CD4-positive, alpha-beta memory T cell (primary cell): ENCODE measurements around the gene PUS1. TPM values are rescaled to one million over a fixed set of nuclear protein-coding genes. Genes with fewer than 3 reads are reported as not detected.
"Not testable (repeated sequence)": the region's sequence is repeated elsewhere in the genome, so short reads cannot be mapped to it uniquely, and the experiment has no call there.

Experiments used
- CTCF ChIA-PET: fragments of 350-600 bp; sonication (Branson Sonifier 250); formaldehyde crosslinking; loops from one replicate; lab custom pipeline; 2021; ENCODE audit warnings: inconsistent platforms; ENCODE audit not compliant: partially characterized antibody; lab: Charles Lee
- POLR2A ChIA-PET: fragments of 350-600 bp; sonication (Branson Sonifier 250); formaldehyde crosslinking; loops from one replicate; lab custom pipeline; 2021; ENCODE audit not compliant: partially characterized antibody; lab: Charles Lee
- DNase-seq, 5 donors: peaks; one replicate each; pipeline versions ENCODE4 v3.0.0 to v3.0.0-alpha.2; 2020 to 2022; ENCODE audit warnings: mixed read lengths in 1 of 5
- H3K27ac ChIP-seq: one replicate; pipeline ENCODE4 v1.7.0; 2013; ENCODE audit warnings: low read depth, low read length
- H3K27me3 ChIP-seq: 2 replicates; pipeline ENCODE4 v1.7.0; 2013; ENCODE audit warnings: mild to moderate bottlenecking, low read length, moderate library complexity; ENCODE audit not compliant: insufficient read depth
- H3K36me3 ChIP-seq: 2 replicates; pipeline ENCODE4 v1.7.0; 2013; ENCODE audit warnings: mild to moderate bottlenecking, low read length, moderate library complexity; ENCODE audit not compliant: insufficient read depth
- H3K4me1 ChIP-seq: 2 replicates; pipeline ENCODE4 v1.7.0; 2013; ENCODE audit warnings: mild to moderate bottlenecking, low read length, moderate library complexity; ENCODE audit not compliant: insufficient read depth
- H3K4me3 ChIP-seq, 2 donors: one replicate each; pipeline ENCODE4 v1.7.0; 2013; ENCODE audit warnings: low read length in 2 of 2, mild to moderate bottlenecking in 1 of 2
- H3K9me3 ChIP-seq, 2 donors: one replicate each; pipeline ENCODE4 v1.7.0; 2013; ENCODE audit warnings: low read length in 2 of 2, control low read depth in 1 of 2; ENCODE audit not compliant: control insufficient read depth in 1 of 2
- H3K27ac Mint-ChIP-seq, 7 donors: one replicate each; pipeline ENCODE4 v1.8.0; 2020 to 2021; ENCODE audit warnings: mixed read lengths in 7 of 7, mild to moderate bottlenecking in 6 of 7, inconsistent platforms in 3 of 7, moderate library complexity in 3 of 7
- H3K27me3 Mint-ChIP-seq, 2 donors: one replicate each; pipeline ENCODE4 v1.8.0; 2020 to 2021; ENCODE audit warnings: mixed read lengths in 2 of 2
- H3K36me3 Mint-ChIP-seq, 2 donors: one replicate each; pipeline ENCODE4 v1.8.0; 2020 to 2021; ENCODE audit warnings: mixed read lengths in 2 of 2, inconsistent platforms in 1 of 2, mild to moderate bottlenecking in 1 of 2
- H3K4me1 Mint-ChIP-seq, 4 donors: one replicate each; pipeline ENCODE4 v1.8.0; 2020 to 2021; ENCODE audit warnings: mixed read lengths in 4 of 4, mild to moderate bottlenecking in 1 of 4
- H3K4me3 Mint-ChIP-seq, 8 donors: one replicate each; pipeline ENCODE4 v1.8.0; 2020 to 2021; ENCODE audit warnings: mixed read lengths in 8 of 8, mild to moderate bottlenecking in 7 of 8, moderate library complexity in 6 of 8, inconsistent platforms in 3 of 8
- H3K9me3 Mint-ChIP-seq, 8 donors: one replicate each; pipeline ENCODE4 v1.8.0; 2020 to 2021; ENCODE audit warnings: mixed read lengths in 8 of 8, mild to moderate bottlenecking in 5 of 8, inconsistent platforms in 3 of 8, moderate library complexity in 1 of 8
- intact Hi-C: fragments of 100-400 bp; cut with micrococcal nuclease; formaldehyde crosslinking; loops from one replicate; pipeline ENCODE4 v1.15.1; 2023
- polyA plus RNA-seq, 2 donors: library from polyadenylated mRNA; unstranded; fragments of 300-500 nt; fragmentation: Illumina TruSeq; gene quantifications; one replicate each; pipeline ENCODE4 v1.2.3, GENCODE V29; 2021
- total RNA-seq, 2 experiments: library from RNA; stranded (reverse); gene quantifications; one replicate each; pipeline ENCODE4 v1.2.3, GENCODE V29; 2021

PUS1 gene
- total and polyA plus RNA-seq, 4 experiments from 2014 or later: 12.0 to 48.1 (median 34.9) TPM

- intact Hi-C loops: no loop called here
- ChIA-PET POLR2A (no interaction called here), CTCF (no interaction called here)
- Histone ChIP-seq H3K27ac (no peak overlapping the region), H3K36me3 (peaks cover 50% of the 10 kb centered on the region), H3K4me3 (no peak overlapping the region), H3K9me3 (no peaks in the 10 kb centered on the region), H3K4me1 (peaks cover 1% of the 10 kb centered on the region), H3K27me3 (no peaks in the 10 kb centered on the region)
- Mint-ChIP-seq H3K9me3 (no peaks in the 10 kb centered on the region), H3K27me3 (no peaks in the 10 kb centered on the region), H3K27ac (peak overlapping the region in 2 of 7 donors; percentile 22 to 76), H3K4me1 (peaks cover 9 to 20% (median 16%) of the 10 kb centered on the region in 4 donors), H3K36me3 (peaks cover 27 to 59% of the 10 kb centered on the region in 2 donors), H3K4me3 (no peak overlapping the region)
- no peak for DNase-seq
These were observed 51.2 kb downstream of the PUS1 start for GRCh38 chr12:131980263-131980662.

- intact Hi-C loops: no loop called here
- Mint-ChIP-seq H3K27ac (peak overlapping the region in 1 of 7 donors; percentile 60), H3K36me3 (peaks cover 28 to 61% of the 10 kb centered on the region in 2 donors), H3K9me3 (no peaks in the 10 kb centered on the region), H3K4me3 (no peak overlapping the region), H3K27me3 (no peaks in the 10 kb centered on the region), H3K4me1 (peaks cover 5 to 15% (median 11%) of the 10 kb centered on the region in 4 donors)
- Histone ChIP-seq H3K36me3 (peaks cover 56% of the 10 kb centered on the region), H3K4me1 (no peaks in the 10 kb centered on the region), H3K9me3 (no peaks in the 10 kb centered on the region), H3K27ac (no peak overlapping the region), H3K27me3 (no peaks in the 10 kb centered on the region), H3K4me3 (no peak overlapping the region)
- ChIA-PET CTCF (no interaction called here), POLR2A (no interaction called here)
- no peak for DNase-seq
These were observed 52.3 kb downstream of the PUS1 start for GRCh38 chr12:131981388-131981787.

- no peak overlapping the region for H3K27ac ChIP-seq
- H3K4me1 Mint-ChIP-seq: peaks cover 5 to 13% (median 8%) of the 10 kb centered on the region in 4 donors
- H3K36me3 ChIP-seq: peaks cover 63% of the 10 kb centered on the region
- H3K9me3 Mint-ChIP-seq: no peaks in the 10 kb centered on the region
- H3K27me3 ChIP-seq: no peaks in the 10 kb centered on the region
- no peaks in the 10 kb centered on the region for H3K27me3 Mint-ChIP-seq
- no peak overlapping the region for H3K4me3 Mint-ChIP-seq
- DNase-seq: no peak
- no peaks in the 10 kb centered on the region for H3K4me1 ChIP-seq
- H3K36me3 Mint-ChIP-seq: peaks cover 34 to 68% of the 10 kb centered on the region in 2 donors
- no peak overlapping the region for H3K27ac Mint-ChIP-seq
- no peak overlapping the region for H3K4me3 ChIP-seq
- ChIA-PET CTCF (interaction anchor here (1.4 kb wide), 1 partner anchor 14 kb away, joined by 3 read pairs; no protein-coding TSS in a partner anchor), POLR2A (no interaction called here)
- intact Hi-C loops: no loop called here
- no peaks in the 10 kb centered on the region for H3K9me3 ChIP-seq
These were observed 53.0 kb downstream of the PUS1 start for GRCh38 chr12:131982041-131982440.

- ChIA-PET POLR2A (no interaction called here), CTCF (interaction anchor here (1.4 kb wide), 1 partner anchor 14 kb away, joined by 3 read pairs; no protein-coding TSS in a partner anchor)
- Mint-ChIP-seq H3K4me1 (peaks cover 0 to 9% (median 5%) of the 10 kb centered on the region in 4 donors), H3K4me3 (no peak overlapping the region), H3K27me3 (no peaks in the 10 kb centered on the region), H3K27ac (peak overlapping the region in 1 of 7 donors; percentile 14), H3K36me3 (peaks cover 38 to 71% of the 10 kb centered on the region in 2 donors), H3K9me3 (no peaks in the 10 kb centered on the region)
- no peak for DNase-seq
- Histone ChIP-seq H3K4me1 (no peaks in the 10 kb centered on the region), H3K4me3 (no peak overlapping the region), H3K36me3 (peaks cover 72% of the 10 kb centered on the region), H3K9me3 (no peaks in the 10 kb centered on the region), H3K27me3 (no peaks in the 10 kb centered on the region), H3K27ac (no peak overlapping the region)
- intact Hi-C loops: no loop called here
These were observed 54.0 kb downstream of the PUS1 start for GRCh38 chr12:131983026-131983425.

GRCh38 chr12:131983554-131983953 is 54.5 kb downstream of the PUS1 start:
- ChIA-PET POLR2A (no interaction called here), CTCF (no interaction called here)
- Mint-ChIP-seq H3K36me3 (peaks cover 41 to 71% of the 10 kb centered on the region in 2 donors), H3K4me3 (no peak overlapping the region), H3K27me3 (no peaks in the 10 kb centered on the region), H3K27ac (no peak overlapping the region), H3K4me1 (peaks cover 0 to 6% (median 2%) of the 10 kb centered on the region in 4 donors), H3K9me3 (no peaks in the 10 kb centered on the region)
- DNase-seq: no peak
- Histone ChIP-seq H3K27ac (no peak overlapping the region), H3K4me3 (no peak overlapping the region), H3K27me3 (no peaks in the 10 kb centered on the region), H3K36me3 (peaks cover 75% of the 10 kb centered on the region), H3K4me1 (no peaks in the 10 kb centered on the region), H3K9me3 (no peaks in the 10 kb centered on the region)
- intact Hi-C loops: no loop called here

- Histone ChIP-seq H3K27me3 (no peaks in the 10 kb centered on the region), H3K4me1 (no peaks in the 10 kb centered on the region), H3K4me3 (no peak overlapping the region), H3K9me3 (no peaks in the 10 kb centered on the region), H3K27ac (no peak overlapping the region), H3K36me3 (peaks cover 83% of the 10 kb centered on the region)
- Mint-ChIP-seq H3K9me3 (no peaks in the 10 kb centered on the region), H3K4me3 (no peak overlapping the region), H3K36me3 (peaks cover 49 to 79% of the 10 kb centered on the region in 2 donors), H3K4me1 (peaks cover 0 to 6% (median 2%) of the 10 kb centered on the region in 4 donors), H3K27me3 (no peaks in the 10 kb centered on the region), H3K27ac (no peak overlapping the region)
- intact Hi-C loops: no loop called here
- DNase-seq: no peak
- POLR2A ChIA-PET: interaction anchor here (1.1 kb wide), 1 partner anchor 14 kb away, joined by 3 read pairs; no protein-coding TSS in a partner anchor
- CTCF ChIA-PET: no interaction called here
These were observed 55.3 kb downstream of the PUS1 start for GRCh38 chr12:131984334-131984733.

GRCh38 chr12:131985510-131985875 is 56.4 kb downstream of the PUS1 start:
- CTCF ChIA-PET, H3K9me3 Mint-ChIP-seq, H3K4me1 ChIP-seq, H3K27me3 Mint-ChIP-seq, POLR2A ChIA-PET, H3K4me1 Mint-ChIP-seq, H3K4me3 Mint-ChIP-seq, DNase-seq, intact Hi-C loops, H3K4me3 ChIP-seq, H3K27me3 ChIP-seq, H3K9me3 ChIP-seq, H3K27ac ChIP-seq, H3K27ac Mint-ChIP-seq: not testable (repeated sequence)
- peaks cover 84% of the 10 kb centered on the region for H3K36me3 ChIP-seq
- H3K36me3 Mint-ChIP-seq: peaks cover 53 to 81% of the 10 kb centered on the region in 2 donors
